Smooth muscle cell of bladder (primary cell): ENCODE data around the gene TSBP1. TPM values are rescaled to one million over a fixed set of nuclear protein-coding genes. Genes with fewer than 3 reads are reported as not detected.

Experiments
- total RNA-seq: library from RNA; depleted of rRNA; stranded (reverse); fragments of >200 nt; gene quantifications from 2 replicates; pipeline ENCODE4 v1.2.3, GENCODE V29; 2014

TSBP1 gene, protein sequence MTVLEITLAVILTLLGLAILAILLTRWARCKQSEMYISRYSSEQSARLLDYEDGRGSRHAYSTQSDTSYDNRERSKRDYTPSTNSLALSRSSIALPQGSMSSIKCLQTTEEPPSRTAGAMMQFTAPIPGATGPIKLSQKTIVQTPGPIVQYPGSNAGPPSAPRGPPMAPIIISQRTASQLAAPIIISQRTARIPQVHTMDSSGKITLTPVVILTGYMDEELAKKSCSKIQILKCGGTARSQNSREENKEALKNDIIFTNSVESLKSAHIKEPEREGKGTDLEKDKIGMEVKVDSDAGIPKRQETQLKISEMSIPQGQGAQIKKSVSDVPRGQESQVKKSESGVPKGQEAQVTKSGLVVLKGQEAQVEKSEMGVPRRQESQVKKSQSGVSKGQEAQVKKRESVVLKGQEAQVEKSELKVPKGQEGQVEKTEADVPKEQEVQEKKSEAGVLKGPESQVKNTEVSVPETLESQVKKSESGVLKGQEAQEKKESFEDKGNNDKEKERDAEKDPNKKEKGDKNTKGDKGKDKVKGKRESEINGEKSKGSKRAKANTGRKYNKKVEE
- not detected in 2 replicates for total RNA-seq

DNA sequence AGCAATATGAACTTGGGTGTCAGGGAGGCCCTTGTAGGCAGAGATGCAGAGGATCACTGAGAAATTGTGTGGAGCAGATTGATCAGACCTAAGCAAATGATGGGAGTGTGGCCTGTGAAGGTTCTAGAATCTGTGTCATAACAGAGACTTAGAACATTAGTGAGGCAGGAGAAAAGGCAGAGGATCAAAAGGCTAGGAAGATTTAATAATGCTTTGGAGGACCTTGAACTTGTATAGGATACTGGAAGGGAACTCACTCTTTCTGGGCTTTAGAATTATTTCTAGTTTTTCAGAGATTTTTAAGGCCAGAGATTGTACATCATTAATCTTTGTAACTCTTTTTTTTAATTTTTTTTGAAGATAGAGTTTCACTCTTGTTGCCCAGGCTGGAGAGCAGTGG is at the start of gene TSBP1:
Gene TSBP1, minus strand, starts transcription at position 101 of the 400 bp plus-strand sequence. CDS start 197 bp downstream, outside the sequence.

DNA sequence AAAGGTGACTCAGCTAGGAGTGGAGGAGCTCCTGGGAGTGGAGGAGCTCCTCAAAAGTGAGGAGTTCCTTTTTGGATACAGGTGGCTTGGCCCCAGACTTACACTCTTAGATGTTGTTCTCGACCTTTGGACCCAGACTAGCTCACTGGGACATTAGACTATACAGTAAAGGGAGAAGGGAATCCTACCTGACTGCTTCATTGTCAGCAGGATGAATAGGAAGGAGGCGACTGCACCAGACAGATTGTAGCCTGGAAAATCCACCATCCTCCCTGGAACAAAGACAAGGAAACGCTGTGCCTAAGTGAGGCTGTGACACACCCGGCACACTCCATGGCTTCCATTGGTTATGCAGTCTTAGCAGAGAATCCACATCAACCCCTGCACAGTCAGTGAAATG is 35.2 kb upstream of the TSBP1 start, which contains the start of gene BTNL2:
Gene BTNL2, minus strand, starts transcription at position 325 of the 400 bp plus-strand sequence. Its CDS starts 58 bp downstream, at position 267.

Other genes starting within 250 kb of the TSBP1 start
- gene ATF6B, start 243.7 kb downstream of the TSBP1 start, total RNA-seq: 10.8 and 11.6 TPM in 2 replicates
- gene FKBPL, start 241.6 kb downstream of the TSBP1 start, total RNA-seq: 5.3 and 5.8 TPM in 2 replicates
- gene PRRT1, start 220.0 kb downstream of the TSBP1 start, total RNA-seq: 0.14 and 0.18 TPM in 2 replicates
- 50.2 and 67.4 TPM in 2 replicates for gene PPT2, start 217.8 kb downstream of the TSBP1 start, total RNA-seq
- 0.57 and 1.2 TPM in 2 replicates for gene EGFL8, start 207.3 kb downstream of the TSBP1 start, total RNA-seq
- gene AGPAT1, start 195.8 kb downstream of the TSBP1 start, total RNA-seq: 20.9 and 29.5 TPM in 2 replicates
- gene RNF5, start 193.5 kb downstream of the TSBP1 start, total RNA-seq: 15.9 and 20.3 TPM in 2 replicates
- gene AGER, start 187.7 kb downstream of the TSBP1 start, total RNA-seq: 0.14 and 0.37 TPM in 2 replicates
- gene PBX2, start 181.7 kb downstream of the TSBP1 start, total RNA-seq: 19.2 and 24.8 TPM in 2 replicates
- gene GPSM3, start 179.3 kb downstream of the TSBP1 start, total RNA-seq: 0.74 and 0.85 TPM in 2 replicates
- gene NOTCH4, start 147.8 kb downstream of the TSBP1 start, total RNA-seq: 0.85 and 1.2 TPM in 2 replicates
- gene BTNL2, start 35.3 kb upstream of the TSBP1 start, total RNA-seq: not detected in 2 replicates
- gene HLA-DRA, start 68.0 kb upstream of the TSBP1 start, total RNA-seq: 0.09 TPM in 1 of 2 replicates, not detected in the other
- not detected in 2 replicates for gene HLA-DRB5, start 158.4 kb upstream of the TSBP1 start, total RNA-seq
- not detected in 2 replicates for gene HLA-DRB1, start 217.9 kb upstream of the TSBP1 start, total RNA-seq